Mucosa of descending colon (tissue), 3 donors: ENCODE results near the gene KANSL1L. TPM values are rescaled to one million over a fixed set of nuclear protein-coding genes. Genes with fewer than 3 reads are reported as not detected.

Source experiments
- ATAC-seq: fragments of 200-7000 bp; cut with Tn5 transposase; one replicate; pipeline ENCODE4 v1.9.1; 2020; ENCODE audit warnings: mild to moderate bottlenecking, moderate library complexity
- DNase-seq, 3 donors: peaks; one replicate each; pipeline ENCODE4 v3.0.0-alpha.2; 2020
- H3K36me3 ChIP-seq: fragments of 200-600 bp; one replicate; pipeline ENCODE4 v1.8.0; 2021; ENCODE audit warnings: low read depth, mild to moderate bottlenecking
- H3K4me1 ChIP-seq: fragments of 200-600 bp; one replicate; pipeline ENCODE4 v1.8.0; 2021; ENCODE audit warnings: low read depth, mild to moderate bottlenecking
- H3K4me3 ChIP-seq: fragments of 200-600 bp; one replicate; pipeline ENCODE4 v1.8.0; 2021; ENCODE audit warnings: mild to moderate bottlenecking
- H3K9me3 ChIP-seq: fragments of 200-600 bp; one replicate; pipeline ENCODE4 v1.8.0; 2021; ENCODE audit warnings: mild to moderate bottlenecking
- intact Hi-C, 2 donors: fragments of 100-400 bp; cut with DNase I in 1 of 2; cut with micrococcal nuclease in 1 of 2; formaldehyde crosslinking; loops; one replicate each; pipeline versions ENCODE4 v1.11.0 to v1.11.1; 2022; cut with DNase I, micrococcal nuclease
- total RNA-seq, 3 donors: library from RNA; stranded (reverse); fragmentation: NEBNext Ultra II Directional in 2 of 3; extraction: Animal tissue kit (Norgen Biotek cat#: 25700) in 2 of 3; gene quantifications; one replicate each; pipeline versions ENCODE4 v1.2.1 to v1.2.4, GENCODE V29; 2021 to 2023
- TF ChIP-seq, protein P1 (sequence below): fragments of 200-600 bp; IDR thresholded peaks from one replicate; pipeline ENCODE4 v1.8.0; 2022; ENCODE audit warnings: antibody characterized with exemption, mild to moderate bottlenecking
- donor health status: DM: no; HTN: no; CAD: no; lungs with moderate emphysema.
- donor health status: DM: no; HTN: no; CAD: no.
- donor health status: DM: no; HTN: yes; CAD: no.

The KANSL1L gene
- total RNA-seq, 3 donors from 2014 or later: 6.8 to 29.2 (median 7.7) TPM

DNA sequence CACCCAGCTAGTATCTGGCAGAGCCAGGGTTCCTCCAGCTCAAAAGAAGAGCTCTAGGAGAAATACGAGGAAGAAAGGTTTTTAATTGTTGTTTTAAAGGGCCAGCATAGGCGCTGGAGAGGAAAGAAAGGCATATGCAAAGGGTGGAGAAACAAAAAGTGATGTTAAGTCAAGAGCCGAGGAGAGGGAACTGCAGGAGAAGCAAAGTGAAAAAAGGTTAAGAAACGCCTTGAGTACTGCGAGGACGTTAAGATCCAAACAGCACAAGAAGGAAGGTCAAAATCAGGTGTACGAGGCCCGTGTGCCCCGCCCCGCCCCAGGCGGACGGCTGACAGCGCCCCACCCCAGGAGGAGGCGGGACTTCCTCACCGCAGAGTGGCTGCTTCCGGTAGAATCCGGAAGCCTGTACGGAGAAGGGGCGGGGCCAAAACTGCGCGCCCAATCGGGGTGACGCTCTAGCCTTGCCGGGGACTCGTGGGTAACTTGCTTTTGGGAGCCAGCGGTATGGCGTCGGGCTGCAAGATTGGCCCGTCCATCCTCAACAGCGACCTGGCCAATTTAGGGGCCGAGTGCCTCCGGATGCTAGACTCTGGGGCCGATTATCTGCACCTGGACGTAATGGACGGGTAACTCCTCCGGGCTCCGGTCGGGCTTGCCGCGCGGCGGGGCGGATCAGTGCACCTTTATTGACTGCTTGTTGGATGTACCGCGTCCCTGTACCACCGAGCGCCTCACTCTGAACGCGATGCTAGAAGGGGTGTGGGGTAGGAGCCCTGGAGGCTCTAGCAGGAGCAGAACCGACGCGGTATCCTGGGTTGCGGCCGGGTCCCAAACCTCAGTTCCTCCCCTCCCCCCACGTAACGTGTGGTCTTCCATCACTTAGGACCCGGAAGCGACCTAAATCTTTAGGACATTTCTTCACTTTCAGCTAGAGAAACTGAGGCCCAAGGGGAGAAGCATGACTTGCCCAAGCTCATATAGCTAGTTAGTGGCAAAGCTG, 168.8 kb downstream of the KANSL1L start, which contains the start of gene RPE:
TSS of gene RPE (plus strand) at position 481 of the 1,000 bp plus-strand sequence. CDS start at position 505, 24 bp downstream.
- H3K4me3 ChIP-seq: peak within 1 kb of the TSS; percentile 95
- DNase-seq (peak; percentile 98 to 99 (median 99)), ATAC-seq (peak; percentile 100)
- H3K4me1 ChIP-seq: peaks cover 23% of the 10 kb centered on the region
- no peaks in the 10 kb centered on the region for H3K36me3 ChIP-seq
- no peaks in the 10 kb centered on the region for H3K9me3 ChIP-seq
- TF ChIP-seq, protein P1, sequence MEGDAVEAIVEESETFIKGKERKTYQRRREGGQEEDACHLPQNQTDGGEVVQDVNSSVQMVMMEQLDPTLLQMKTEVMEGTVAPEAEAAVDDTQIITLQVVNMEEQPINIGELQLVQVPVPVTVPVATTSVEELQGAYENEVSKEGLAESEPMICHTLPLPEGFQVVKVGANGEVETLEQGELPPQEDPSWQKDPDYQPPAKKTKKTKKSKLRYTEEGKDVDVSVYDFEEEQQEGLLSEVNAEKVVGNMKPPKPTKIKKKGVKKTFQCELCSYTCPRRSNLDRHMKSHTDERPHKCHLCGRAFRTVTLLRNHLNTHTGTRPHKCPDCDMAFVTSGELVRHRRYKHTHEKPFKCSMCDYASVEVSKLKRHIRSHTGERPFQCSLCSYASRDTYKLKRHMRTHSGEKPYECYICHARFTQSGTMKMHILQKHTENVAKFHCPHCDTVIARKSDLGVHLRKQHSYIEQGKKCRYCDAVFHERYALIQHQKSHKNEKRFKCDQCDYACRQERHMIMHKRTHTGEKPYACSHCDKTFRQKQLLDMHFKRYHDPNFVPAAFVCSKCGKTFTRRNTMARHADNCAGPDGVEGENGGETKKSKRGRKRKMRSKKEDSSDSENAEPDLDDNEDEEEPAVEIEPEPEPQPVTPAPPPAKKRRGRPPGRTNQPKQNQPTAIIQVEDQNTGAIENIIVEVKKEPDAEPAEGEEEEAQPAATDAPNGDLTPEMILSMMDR: no peak
- intact Hi-C loops: no loop called here

DNA sequence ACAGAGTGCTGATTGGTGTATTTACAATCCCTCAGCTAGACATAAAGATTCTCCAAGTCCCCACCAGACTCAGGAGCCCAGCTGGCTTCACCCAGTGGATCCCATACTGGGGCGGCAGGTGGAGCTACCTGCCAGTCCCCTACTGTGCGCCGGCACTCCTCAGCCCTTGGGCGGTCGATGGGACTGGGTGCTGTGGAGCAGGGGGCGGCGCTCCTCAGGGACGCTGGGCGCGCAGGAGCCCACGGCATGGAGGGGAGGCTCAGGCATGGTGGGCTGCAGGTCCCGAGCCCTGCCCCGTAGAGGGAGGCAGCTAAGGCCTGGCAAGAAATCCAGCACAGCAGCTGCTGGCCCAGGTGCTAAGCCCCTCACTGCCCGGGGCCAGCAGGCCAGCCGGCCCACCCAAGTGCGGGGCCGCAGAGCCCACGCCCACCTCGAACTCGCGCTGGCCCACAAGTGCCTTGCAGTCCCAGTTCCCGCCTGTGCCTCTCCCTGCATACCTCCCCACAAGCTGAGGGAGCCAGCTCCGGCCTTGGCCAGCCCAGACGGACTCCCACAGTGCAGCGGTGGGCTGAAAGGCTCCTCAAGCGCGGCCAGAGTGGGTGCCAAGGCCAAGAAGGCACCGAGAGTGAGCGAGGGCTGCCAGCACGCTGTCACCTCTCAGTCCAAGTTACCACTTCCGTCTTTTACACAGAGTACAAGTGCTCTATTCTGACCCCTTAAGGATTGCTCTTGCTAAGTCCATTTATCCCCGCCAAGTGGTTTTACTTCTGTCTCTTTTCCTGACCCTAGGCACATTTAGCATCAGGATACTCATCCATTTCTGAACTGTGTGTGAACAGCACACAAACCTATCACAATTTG, 170.5 kb downstream of the KANSL1L start:
- no peak overlapping the region for H3K4me3 ChIP-seq
- intact Hi-C loops: no loop called here
- no peaks in the 10 kb centered on the region for H3K9me3 ChIP-seq
- DNase-seq (peak in 1 of 3 donors; percentile 45), ATAC-seq (no peak)
- TF ChIP-seq, protein P1: no peak
- no peaks in the 10 kb centered on the region for H3K36me3 ChIP-seq
- peaks cover 23% of the 10 kb centered on the region for H3K4me1 ChIP-seq

DNA sequence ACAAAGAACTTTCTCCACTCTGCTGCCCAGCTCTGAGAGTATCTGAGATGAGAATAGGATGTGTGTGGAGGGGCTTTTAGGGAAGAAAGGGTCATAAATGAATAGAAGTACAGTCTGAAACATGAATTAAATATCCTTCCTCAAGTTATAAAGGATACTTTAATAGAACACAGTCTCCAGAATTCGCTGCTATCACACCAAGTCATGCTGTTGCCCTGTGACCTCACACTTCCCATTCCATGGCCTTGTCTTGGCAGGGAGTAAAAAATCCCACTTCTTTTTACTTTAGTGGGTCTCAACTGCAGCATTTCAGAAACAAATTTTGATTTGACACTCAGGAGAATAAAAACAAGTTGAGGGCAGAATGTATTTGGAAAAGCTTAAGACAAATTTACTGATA, 172.6 kb downstream of the KANSL1L start:
- H3K4me3 ChIP-seq: no peak overlapping the region
- ATAC-seq (no peak), DNase-seq (no peak)
- H3K36me3 ChIP-seq: no peaks in the 10 kb centered on the region
- intact Hi-C loops: no loop called here
- TF ChIP-seq, protein P1: no peak
- peaks cover 8% of the 10 kb centered on the region for H3K4me1 ChIP-seq
- no peaks in the 10 kb centered on the region for H3K9me3 ChIP-seq

DNA sequence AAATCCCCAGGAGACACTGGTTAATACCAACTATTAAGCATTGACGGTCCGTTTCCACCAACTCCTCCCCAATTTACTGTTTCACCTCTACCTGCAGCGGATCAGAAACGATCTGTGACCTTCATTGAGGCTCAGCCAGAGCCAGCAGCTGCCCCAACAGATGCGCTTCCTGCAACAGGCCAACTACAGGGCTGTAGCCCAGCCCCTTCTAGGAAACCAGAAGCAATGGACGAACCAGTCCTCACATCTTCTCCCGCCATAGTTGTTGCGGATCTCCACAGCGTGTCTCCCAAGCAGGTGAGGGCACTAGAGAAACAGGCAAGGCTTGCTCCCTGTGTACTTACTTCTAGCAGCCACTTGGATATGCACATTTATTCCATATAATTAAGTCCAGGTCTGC, 177.2 kb downstream of the KANSL1L start:
- DNase-seq (no peak), ATAC-seq (no peak)
- intact Hi-C loops: no loop called here
- no peak overlapping the region for H3K4me3 ChIP-seq
- H3K9me3 ChIP-seq: no peaks in the 10 kb centered on the region
- H3K36me3 ChIP-seq: no peaks in the 10 kb centered on the region
- TF ChIP-seq, protein P1: no peak
- H3K4me1 ChIP-seq: no peaks in the 10 kb centered on the region

DNA sequence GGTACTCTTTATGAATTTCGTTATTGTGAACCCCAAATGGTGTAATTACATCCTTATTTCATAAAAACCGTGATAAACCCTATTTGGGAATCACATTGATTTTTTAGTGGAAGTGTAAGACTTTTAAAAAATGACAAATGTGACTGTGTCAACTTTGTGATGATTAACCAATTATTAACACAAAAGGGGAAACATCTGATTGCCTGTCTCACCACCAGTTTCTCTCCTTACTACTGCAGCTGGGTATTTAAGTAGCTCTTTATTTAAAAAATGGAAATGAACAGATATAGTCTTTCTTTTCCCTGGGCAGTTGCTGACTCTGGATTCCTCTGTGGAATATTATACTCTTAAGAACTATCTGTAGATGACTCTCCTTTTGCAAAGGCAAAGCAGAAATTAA, 180.4 kb downstream of the KANSL1L start:
- Histone ChIP-seq H3K36me3 (no peaks in the 10 kb centered on the region), H3K4me1 (no peaks in the 10 kb centered on the region), H3K4me3 (no peak overlapping the region), H3K9me3 (no peaks in the 10 kb centered on the region)
- intact Hi-C loops: no loop called here
- no peak for DNase-seq
- TF ChIP-seq, protein P1: no peak
- no peak for ATAC-seq
